C4-2B (cell line): ENCODE measurements around the gene SLC10A3.
"Not testable (repeated sequence)": the region's sequence is repeated elsewhere in the genome, so short reads cannot be mapped to it uniquely, and the experiment has no call there.

Experiments used
- H3K27ac ChIP-seq: fragments of 450-650 bp; 2 replicates; pipeline ENCODE4 v1.5.1; 2017
- ZFX ChIP-seq: fragments of 450-650 bp; IDR thresholded peaks from 2 replicates; pipeline ENCODE4 v1.6.1; 2017
- TF ChIP-seq, protein P1 (sequence below): fragments of 450-650 bp; conservative IDR thresholded peaks from 2 replicates; pipeline ENCODE4 v1.5.1; 2017; ENCODE audit warnings: mild to moderate bottlenecking

SLC10A3 gene

DNA sequence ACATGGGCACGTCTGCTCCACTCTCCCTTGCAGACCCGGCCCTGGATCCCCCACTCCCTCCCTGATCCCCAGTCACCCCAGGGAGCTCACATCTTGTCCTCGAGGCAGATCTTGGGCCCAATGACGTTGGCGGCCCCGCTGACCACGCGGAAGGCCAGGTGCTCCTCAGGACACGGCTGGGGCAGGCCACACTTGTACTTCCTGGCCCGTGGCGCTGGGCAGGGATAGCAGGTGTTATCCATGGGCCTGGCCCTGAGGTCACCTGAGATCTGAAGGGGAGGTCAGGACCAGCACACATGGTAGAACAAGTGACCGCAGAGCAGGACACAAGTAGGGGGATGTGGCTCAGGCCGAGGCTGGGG, 17.9 kb upstream of the SLC10A3 start:
- TF ChIP-seq ZFX = no peak
- TF ChIP-seq, protein P1, sequence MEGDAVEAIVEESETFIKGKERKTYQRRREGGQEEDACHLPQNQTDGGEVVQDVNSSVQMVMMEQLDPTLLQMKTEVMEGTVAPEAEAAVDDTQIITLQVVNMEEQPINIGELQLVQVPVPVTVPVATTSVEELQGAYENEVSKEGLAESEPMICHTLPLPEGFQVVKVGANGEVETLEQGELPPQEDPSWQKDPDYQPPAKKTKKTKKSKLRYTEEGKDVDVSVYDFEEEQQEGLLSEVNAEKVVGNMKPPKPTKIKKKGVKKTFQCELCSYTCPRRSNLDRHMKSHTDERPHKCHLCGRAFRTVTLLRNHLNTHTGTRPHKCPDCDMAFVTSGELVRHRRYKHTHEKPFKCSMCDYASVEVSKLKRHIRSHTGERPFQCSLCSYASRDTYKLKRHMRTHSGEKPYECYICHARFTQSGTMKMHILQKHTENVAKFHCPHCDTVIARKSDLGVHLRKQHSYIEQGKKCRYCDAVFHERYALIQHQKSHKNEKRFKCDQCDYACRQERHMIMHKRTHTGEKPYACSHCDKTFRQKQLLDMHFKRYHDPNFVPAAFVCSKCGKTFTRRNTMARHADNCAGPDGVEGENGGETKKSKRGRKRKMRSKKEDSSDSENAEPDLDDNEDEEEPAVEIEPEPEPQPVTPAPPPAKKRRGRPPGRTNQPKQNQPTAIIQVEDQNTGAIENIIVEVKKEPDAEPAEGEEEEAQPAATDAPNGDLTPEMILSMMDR = no peak
- H3K27ac ChIP-seq = no peak overlapping the region

DNA sequence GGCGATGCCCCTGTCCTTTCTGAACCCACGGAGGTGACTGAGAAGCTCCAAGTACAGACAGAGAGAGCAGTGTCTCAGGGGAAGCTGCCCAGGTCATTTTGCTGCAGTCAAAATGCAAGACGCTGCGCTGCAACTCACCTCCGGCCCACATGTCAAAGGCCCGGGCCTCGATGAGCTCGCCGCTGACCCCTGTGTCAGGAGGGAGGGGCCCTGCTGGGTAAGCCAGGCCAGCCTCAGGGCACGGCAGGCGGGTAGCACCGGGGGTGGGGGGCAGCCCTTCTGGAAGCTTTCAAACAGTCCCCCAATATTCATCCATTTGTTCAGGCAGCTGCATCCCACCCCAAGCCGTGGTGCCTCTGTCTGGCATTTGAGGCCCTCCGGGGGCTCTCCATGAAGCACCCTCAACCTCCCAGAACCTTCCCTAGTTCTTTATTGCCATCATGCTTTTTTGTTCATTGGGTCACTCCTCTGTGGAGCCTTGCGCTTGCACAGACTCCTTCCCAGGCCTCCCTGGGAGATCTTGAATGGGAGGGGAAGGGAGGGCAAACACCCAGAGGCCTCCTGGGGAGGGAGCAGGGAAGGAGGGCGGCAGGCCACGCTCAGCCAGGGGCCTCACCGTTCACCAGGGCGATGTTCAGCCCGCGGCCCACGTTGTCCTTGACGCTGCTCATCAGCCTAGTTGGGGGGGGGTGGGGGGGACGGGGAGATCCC, 17.4 kb upstream of the SLC10A3 start:
- no peak overlapping the region for H3K27ac ChIP-seq
- TF ChIP-seq ZFX = no peak
- TF ChIP-seq, protein P1 = no peak

DNA sequence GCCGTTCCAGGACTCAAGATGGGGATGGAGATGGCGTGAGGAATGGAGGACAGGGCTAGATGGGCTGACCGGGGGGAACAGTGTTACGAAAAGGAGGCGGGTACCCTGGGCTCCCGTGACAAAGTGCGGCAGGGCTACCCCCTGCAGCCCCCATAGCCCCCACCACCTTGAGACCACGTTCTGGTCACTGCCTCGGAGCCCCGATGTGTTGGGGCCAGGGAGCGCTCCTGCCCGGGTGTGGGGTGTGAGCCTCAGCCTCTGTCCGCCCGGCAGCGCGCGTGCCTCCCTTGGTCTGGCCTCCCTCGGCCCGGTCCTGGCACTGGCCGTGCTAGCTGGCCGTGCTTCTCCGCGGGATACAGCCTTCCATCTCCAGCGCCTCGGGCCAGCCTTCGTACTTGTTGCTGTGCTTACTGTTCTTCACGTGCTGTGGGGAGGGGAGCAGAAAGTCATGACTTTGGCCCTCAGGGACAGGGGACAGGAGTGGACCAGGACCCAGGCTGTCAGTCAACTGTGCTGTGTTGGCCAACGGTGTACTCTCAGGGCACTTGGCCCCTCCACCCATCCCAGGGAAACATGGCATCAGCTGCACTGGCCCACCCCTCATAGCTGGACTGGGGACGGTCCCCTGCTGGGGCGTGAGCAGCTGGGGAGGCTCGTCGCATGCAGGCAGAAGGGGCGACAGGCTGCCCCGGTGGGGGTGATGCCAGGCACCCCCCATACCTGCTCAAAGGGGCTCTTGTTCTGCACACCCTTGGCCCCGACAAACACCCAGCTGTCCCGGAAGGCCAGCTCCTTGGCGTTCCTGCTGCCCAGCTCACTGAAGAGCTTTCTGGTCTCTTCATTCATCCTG, 16.3 kb upstream of the SLC10A3 start:
- no peak overlapping the region for H3K27ac ChIP-seq
- TF ChIP-seq, protein P1 = no peak
- TF ChIP-seq ZFX = no peak

DNA sequence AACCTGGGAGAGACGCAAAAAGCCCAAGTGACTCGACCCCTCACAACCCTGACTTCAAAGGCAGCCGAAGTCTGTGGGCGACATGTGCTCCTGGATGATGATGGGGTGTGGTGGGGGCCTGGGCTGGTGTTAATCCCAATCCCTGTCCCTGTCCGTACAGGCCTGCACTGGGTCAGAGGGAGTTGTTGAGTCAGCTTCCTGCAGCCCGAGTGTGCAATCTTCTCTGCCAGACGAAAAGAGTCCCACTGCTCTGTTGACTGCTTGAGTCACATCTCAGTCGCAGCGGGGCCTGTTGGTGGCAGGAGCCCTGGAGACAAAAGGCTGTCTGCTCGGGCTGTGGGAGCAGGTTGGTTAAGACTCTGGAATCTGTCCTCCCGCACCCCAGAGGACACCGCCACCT, 15.3 kb upstream of the SLC10A3 start:
- no peak overlapping the region for H3K27ac ChIP-seq
- TF ChIP-seq ZFX = no peak
- TF ChIP-seq, protein P1 = no peak

DNA sequence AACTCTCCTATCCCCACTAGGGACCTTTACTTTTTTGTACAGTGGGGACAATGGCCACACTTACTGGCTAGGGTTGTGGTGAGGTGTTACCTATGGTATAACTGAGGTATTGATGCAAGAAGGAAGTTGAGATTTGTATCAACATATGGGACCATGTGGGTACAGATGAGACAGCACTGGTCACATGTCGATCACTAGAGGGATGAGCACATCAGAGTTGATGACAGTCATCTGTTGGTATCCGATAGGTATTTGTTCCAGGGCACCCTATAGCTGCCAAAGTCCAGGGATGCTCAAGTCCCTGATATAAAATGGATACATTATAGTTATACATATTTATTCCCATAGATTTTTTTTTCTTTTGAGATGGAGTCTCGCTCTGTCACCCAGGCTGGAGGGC, 12.6 kb upstream of the SLC10A3 start:
- no peak overlapping the region for H3K27ac ChIP-seq
- TF ChIP-seq, protein P1 = no peak
- no peak for TF ChIP-seq ZFX

DNA sequence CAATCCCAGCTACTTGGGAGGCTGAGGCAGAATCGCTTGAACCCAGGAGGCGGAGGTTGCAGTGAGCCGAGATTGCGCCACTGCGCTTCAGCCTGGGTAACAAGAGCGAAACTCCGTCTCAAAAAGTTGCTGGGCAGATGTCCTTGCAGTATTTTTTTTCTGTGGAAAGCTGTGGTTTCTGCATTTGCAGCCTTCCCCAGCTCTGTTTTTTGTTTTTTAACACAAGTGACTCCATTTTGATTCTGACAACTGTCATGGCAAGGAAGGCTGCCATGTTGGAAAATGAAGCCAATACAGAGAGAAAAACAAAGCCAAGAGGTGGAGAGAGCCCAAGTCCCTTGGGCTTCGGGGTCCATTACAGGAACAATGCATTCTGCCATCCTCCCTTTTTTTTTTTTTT, 11.7 kb upstream of the SLC10A3 start:
- no peak overlapping the region for H3K27ac ChIP-seq
- no peak for TF ChIP-seq ZFX
- TF ChIP-seq, protein P1 = no peak

DNA sequence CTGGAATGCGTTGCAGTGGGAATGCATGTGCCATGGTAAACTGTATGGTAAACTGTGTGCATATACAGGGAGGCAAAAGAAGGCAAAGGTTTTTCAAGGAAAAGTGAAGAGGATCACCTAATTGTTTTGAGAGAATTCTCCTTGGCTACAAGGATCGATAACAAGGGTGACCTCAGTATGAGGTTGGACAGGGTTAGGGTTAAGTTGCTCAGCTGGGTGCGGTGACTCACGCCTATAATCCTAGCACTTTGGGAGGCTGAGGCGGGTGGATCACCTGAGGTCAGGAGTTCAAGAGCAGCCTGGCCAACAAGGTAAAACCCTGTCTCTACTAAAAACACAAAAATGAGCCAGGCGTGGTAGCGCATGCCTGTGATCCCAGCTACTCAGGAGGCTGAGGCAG, 11.0 kb upstream of the SLC10A3 start:
- not testable (repeated sequence) for H3K27ac ChIP-seq

DNA sequence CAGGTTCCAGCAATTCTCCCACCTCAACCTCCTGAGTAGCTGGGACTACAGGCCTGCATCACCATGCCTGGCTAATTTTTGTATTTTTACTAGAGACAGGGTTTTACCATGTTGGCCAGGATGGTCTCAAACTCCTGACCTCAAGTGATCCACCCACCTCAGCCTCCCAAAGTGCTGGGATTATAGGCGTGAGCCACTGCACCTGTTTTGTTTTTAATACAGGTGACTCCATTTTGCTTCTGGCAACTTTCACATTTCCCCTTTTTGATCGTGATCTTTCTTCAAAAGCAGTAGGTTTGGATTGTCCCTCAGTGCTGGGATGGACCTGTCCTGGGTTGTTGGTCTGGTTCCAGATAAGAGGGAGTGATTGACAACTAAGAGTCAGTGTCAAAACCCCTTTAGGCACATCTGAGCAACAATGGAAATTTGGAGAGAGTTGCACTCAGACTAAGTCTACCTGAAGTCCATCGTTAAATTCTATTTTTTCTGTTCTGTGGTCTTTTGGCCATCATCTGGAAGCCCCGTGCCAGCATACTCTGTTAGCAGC, 6.2 kb upstream of the SLC10A3 start:
- H3K27ac ChIP-seq = not testable (repeated sequence)
